ENCODE data around the gene OLAH. TPM values are rescaled to one million over a fixed set of nuclear protein-coding genes. Genes with fewer than 3 reads are reported as not detected.
"Not testable (repeated sequence)": the region's sequence is repeated elsewhere in the genome, so short reads cannot be mapped to it uniquely, and the experiment has no call there.

The OLAH gene
- not detected for total RNA-seq
- polyA plus RNA-seq, result 0.47 TPM

DNA sequence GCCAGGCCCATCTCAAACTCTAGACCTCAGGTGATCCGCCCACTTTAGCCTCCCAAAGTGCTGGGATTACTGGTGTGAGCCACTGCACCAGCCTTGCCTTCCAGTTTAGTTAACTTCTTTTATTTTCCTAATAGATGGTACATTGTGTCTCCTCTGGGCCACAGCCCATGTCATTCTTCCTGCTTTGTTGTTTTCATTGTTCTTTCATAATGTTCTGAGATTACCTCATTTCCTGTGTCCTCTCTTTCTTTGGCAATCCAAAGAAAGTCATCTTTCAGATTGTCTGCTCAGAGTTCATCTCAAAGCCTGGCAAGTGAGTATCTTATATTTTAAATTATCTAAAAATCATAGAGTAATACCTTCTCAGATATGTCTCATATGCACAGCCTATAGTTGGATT lies at the start of gene OLAH:
TSS of gene OLAH (plus strand) at position 270 of the 400 bp plus-strand sequence. CDS start 3,346 bp downstream, outside the sequence.
- Histone ChIP-seq H3K36me3 (ENCODE audit: insufficient read depth) (no peaks in the 10 kb centered on the region), H3K4me1 (ENCODE audit: insufficient read depth) (no peaks in the 10 kb centered on the region), H3K4me3 (ENCODE audit: low read depth, low read length) (no peak within 1 kb of the TSS), H3K27ac (ENCODE audit: low read depth) (no peak within 1 kb of the TSS)
- DNase-seq (ENCODE audit: extremely low spot score), result no peak
- 98% methylated on average over 1 of the region's 1 CpG for WGBS

DNA sequence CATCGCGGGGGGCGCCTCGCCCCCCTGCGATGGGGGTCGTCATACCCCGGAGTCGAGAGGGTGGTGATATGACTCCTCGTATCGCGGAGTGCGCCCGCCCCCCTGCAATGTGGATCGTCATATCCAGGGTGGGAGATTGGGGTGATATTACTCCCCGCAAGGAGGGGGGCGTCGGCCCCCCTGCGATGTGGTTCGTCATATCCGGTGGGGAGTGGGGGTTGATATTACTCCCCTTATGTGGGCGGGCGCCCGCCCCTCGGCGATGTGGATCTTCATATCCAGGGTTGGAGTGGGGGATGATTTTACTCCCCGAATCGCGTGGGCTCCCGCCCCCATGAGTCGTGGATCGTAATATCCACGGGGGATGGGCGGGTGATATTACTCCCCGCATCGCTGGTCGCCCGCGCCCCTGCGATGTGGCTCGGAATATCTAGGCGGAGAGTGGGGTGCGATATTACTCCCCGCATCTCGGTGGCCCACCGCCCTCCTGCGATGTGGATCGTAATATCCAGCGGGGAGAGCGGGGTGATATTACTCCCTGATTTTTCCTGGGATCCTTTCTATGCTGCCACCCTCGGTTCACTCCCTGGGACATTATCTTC lies 47.7 kb upstream of the OLAH start:
- H3K4me1 ChIP-seq (ENCODE audit: insufficient read depth), result no peaks in the 10 kb centered on the region
- H3K36me3 ChIP-seq (ENCODE audit: insufficient read depth), result no peaks in the 10 kb centered on the region
- H3K4me3 ChIP-seq (ENCODE audit: low read depth, low read length), result no peak overlapping the region
- no peak for DNase-seq (ENCODE audit: extremely low spot score)
- no peak overlapping the region for H3K27ac ChIP-seq (ENCODE audit: low read depth)
- WGBS, result 82% methylated on average over 50 of the region's 50 CpGs

DNA sequence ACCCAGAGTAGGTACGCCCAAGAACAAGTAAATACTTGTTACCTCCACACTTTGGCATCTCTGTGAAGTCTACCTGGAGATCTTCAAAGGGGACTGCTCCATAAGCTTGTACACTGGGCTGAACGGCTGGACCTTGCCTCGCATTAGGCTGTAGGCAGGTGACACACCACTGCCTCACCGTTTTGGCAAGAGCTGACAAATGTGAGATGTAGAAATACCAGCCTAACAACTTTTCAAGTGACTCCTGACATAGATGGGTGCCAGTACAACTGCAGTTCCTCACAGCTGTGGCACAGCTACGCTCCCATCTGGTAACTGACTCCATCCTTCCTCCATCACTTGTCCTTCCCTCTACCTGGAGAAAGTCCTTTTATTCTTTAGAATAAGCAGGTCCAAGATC lies 30.2 kb upstream of the OLAH start:
- H3K4me3 ChIP-seq (ENCODE audit: low read depth, low read length); H3K36me3 ChIP-seq (ENCODE audit: insufficient read depth); H3K4me1 ChIP-seq (ENCODE audit: insufficient read depth); H3K27ac ChIP-seq (ENCODE audit: low read depth): not testable (repeated sequence)
- WGBS, result 65% methylated on average over 5 of the region's 5 CpGs
- peak; percentile 10 for DNase-seq (ENCODE audit: extremely low spot score)

DNA sequence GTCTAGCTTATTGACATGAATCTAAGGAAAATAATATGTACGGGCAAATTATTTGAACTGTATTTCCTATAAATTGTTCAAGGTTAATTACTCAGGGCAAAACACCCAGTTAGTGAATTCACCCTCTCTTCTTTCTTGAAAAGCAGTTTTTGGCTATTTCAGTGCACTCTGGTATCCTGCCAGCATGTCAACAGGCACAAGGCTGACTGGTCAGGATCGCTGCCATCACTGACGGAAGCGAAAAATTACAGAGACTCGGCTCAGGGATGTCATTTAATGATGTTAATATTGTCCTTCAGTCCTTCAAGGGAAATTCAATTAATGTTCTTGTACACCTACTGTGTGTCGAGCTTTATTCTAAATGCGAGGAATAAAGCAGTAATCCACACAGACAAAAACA lies 28.3 kb upstream of the OLAH start:
- Histone ChIP-seq H3K27ac (ENCODE audit: low read depth) (no peak overlapping the region), H3K4me1 (ENCODE audit: insufficient read depth) (no peaks in the 10 kb centered on the region), H3K36me3 (ENCODE audit: insufficient read depth) (no peaks in the 10 kb centered on the region), H3K4me3 (ENCODE audit: low read depth, low read length) (no peak overlapping the region)
- 77% methylated on average over 7 of the region's 7 CpGs for WGBS
- no peak for DNase-seq (ENCODE audit: extremely low spot score)

DNA sequence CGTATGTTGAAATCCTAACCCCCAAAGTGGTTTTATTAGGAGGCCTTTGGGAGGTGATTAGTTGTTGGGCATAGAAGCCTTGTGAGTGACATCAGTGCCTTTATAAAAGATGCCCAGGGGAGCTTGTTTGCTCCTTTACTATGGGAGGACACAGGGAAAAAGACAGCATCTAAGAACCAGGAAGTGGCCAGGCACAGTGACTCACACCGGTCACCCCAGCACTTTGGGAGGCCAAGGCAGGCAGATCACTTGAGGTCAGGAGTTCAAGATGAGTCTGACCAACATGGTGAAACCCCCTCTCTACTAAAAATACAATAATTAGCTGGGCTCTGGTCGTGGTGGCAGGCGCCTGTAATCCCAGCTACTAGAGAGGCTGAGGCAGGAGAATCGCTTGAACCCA lies 22.8 kb upstream of the OLAH start:
- not testable (repeated sequence) for H3K36me3 ChIP-seq (ENCODE audit: insufficient read depth); H3K4me3 ChIP-seq (ENCODE audit: low read depth, low read length); H3K27ac ChIP-seq (ENCODE audit: low read depth); H3K4me1 ChIP-seq (ENCODE audit: insufficient read depth); DNase-seq (ENCODE audit: extremely low spot score)
- 59% methylated on average over 4 of the region's 5 CpGs for WGBS

DNA sequence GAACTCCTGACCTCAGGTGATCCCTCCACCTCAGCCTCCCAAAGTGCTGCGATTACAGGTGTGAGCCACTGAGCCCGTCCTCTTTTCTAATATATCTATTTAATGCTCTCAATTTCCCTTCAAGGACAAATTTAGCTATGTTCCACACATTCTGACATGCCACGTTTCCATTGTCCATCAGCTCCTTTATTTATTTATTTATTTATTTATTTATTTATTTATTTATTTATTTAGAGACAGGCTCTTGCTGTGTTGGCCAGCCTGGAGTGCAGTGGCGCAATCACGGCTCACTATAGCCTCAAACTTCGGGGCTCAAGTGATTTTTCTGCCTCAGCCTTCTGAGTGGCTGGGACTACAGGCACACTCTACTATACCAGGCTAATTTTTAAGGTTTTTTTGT lies 20.7 kb upstream of the OLAH start:
- H3K4me3 ChIP-seq (ENCODE audit: low read depth, low read length); H3K36me3 ChIP-seq (ENCODE audit: insufficient read depth); H3K4me1 ChIP-seq (ENCODE audit: insufficient read depth); H3K27ac ChIP-seq (ENCODE audit: low read depth); DNase-seq (ENCODE audit: extremely low spot score): not testable (repeated sequence)
- 88% methylated on average over 6 of the region's 6 CpGs for WGBS

DNA sequence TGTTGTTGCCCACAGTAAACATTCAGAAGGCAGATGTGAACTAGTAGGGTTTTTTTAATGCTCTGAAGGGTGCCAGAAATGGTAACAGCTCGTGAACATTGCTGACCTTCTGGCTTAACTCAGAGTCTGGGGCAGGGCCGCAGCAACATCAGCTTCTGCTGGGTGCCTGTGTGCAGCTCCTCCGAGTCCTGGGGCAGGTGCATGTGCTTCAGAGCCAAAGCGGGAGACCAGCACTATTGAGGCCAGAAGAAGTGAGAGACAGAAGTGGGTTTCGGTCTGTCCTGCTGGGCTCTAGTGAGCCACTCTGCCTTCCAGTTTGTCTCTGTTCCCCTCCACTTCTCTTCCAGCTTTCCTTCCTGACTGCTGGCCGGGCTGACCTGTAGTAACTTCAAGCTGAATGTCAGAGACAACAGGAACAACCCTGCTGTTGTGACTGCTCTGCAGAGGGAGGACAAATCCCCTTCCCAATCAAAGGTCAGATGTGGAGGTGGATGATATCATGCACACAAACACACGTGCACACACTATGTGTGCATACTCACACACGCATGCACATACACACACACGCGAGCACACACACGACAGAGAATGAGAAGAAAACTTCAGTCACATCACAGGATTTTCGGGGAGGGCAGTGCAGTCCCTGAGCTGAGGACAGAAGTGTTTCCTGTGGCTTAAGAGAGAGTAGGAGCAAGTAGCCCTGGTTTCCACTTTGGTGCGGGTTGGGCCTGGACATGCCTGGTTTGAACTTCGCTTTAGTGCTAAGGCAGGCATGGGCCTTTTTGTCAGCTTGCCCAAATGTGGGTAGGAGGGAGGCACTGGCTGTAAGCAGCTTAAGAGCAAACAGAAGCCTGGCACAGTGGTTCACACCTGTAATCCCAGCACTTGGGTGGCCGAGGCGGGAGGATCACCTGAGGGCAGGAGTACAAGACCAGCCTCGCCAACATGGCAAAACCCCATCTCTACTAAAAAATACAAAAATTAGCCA lies 19.4 kb upstream of the OLAH start:
- WGBS, result 78% methylated on average over 17 of the region's 17 CpGs

DNA sequence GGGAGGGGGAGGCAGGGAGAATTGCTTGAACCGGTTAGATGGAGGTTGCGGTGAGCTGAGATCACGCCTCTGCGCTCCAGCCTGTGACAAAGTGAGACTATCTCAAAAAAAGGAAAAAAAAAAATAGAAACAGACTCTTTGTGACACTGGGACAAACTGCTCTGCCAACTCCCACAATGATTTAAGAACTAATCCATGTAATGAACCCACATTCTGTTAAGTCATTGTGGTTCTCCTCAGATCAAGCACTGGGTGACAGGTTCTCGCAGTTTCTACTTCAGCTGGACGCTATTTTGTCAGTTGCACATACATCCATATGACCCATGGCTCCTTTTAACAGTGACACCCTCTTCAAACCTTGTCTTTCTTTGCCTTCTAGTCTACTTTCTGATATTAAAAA lies 18.7 kb upstream of the OLAH start:
- 82% methylated on average over 6 of the region's 6 CpGs for WGBS
- DNase-seq (ENCODE audit: extremely low spot score); H3K4me1 ChIP-seq (ENCODE audit: insufficient read depth); H3K4me3 ChIP-seq (ENCODE audit: low read depth, low read length); H3K36me3 ChIP-seq (ENCODE audit: insufficient read depth); H3K27ac ChIP-seq (ENCODE audit: low read depth): not testable (repeated sequence)

More for the DNA sequence above, 19.4 kb upstream of the OLAH start:
- H3K27ac ChIP-seq (ENCODE audit: low read depth); H3K4me3 ChIP-seq (ENCODE audit: low read depth, low read length); H3K4me1 ChIP-seq (ENCODE audit: insufficient read depth); DNase-seq (ENCODE audit: extremely low spot score); H3K36me3 ChIP-seq (ENCODE audit: insufficient read depth): not testable (repeated sequence)

DNA sequence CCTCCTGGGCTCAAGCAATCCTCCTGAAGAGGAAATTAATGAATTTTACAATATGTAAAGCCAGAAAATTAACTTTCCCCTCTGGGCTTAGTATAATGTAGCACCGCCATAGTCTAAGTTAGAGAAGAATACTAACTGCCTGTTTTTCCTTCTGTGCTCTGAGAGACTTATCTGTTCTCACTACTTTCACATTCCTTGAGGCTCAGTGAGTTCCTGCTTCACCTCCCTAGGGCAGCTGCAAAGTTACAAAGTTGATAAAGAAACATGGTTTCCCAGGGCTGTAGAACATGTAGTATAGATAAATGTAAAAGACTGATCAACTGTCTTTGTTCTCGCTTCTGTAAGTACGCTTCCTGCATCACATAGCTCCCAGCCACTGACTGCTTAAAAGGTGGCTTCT lies 16.0 kb upstream of the OLAH start:
- DNase-seq (ENCODE audit: extremely low spot score), result no peak
- Histone ChIP-seq H3K4me3 (ENCODE audit: low read depth, low read length) (no peak overlapping the region), H3K27ac (ENCODE audit: low read depth) (no peak overlapping the region), H3K4me1 (ENCODE audit: insufficient read depth) (no peaks in the 10 kb centered on the region), H3K36me3 (ENCODE audit: insufficient read depth) (no peaks in the 10 kb centered on the region)
- WGBS, result 29% methylated on average over 3 of the region's 3 CpGs

DNA sequence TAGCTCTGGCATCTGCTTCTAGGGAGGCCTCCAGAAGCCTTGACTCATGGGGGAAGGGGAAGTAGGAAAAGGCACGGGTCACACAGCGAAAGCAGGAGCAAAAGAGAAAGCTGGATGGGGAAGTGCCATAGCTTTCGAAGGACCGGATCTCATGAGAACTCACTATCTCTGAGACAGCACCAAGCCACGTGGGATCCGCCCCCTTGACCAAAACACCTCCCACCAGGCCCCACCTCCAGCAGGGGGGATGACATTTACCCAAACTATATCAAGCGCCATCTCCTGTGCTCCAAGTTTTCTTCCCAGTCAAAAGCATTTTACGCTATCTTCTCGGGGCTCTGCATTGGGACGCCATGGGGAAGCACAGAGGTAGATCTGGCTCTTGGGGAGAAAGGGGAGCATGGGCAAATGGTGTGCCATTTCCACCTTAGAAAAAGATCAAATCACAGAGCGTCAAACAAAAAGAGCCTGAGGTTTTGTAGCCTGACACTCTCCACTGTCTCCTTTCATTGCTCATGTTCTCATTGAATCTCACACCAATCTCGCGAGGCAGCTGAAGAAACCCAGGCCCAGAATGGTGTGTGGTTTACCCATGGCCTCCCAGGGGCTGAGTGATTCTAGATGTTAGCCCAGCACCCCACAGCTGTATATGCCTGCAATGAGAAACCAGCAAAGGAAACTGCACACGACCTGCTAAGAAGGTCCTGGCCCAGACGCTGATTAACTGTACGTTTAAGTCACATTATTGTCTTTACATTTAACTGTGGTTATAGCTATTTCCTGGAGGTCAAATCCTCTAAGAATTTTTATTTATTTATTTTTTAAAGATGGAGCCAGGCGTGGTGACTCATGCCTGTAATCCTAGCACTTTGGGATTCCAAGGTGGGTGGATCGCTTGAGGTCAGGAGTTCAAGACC lies 8.1 kb upstream of the OLAH start:
- no peak overlapping the region for H3K27ac ChIP-seq (ENCODE audit: low read depth)
- DNase-seq (ENCODE audit: extremely low spot score), result no peak
- H3K36me3 ChIP-seq (ENCODE audit: insufficient read depth), result no peaks in the 10 kb centered on the region
- WGBS, result 58% methylated on average over 18 of the region's 18 CpGs
- no peak overlapping the region for H3K4me3 ChIP-seq (ENCODE audit: low read depth, low read length)
- H3K4me1 ChIP-seq (ENCODE audit: insufficient read depth), result no peaks in the 10 kb centered on the region

DNA sequence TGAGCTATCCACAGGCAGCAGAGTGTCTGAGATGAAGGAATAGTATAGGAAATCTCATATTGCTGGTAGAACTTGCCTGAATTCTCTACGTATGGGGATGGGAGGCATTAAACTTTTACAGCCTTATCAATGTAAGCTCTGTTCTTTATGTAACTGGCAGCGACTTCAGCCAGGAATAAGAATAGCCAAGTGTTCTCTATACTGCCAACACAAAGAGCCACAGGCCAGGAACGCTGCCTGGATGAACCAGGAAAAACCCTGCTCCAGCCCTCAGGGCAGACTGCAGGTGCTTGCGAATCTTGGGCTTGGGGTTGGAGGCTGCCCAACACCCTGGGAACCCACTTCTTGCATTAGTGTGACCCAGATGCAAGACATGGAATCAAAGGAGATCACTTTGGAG lies 6.1 kb upstream of the OLAH start:
- H3K27ac ChIP-seq (ENCODE audit: low read depth), result no peak overlapping the region
- whole genome bisulfite sequencing, result 41% methylated on average over 4 of the region's 4 CpGs

DNA sequence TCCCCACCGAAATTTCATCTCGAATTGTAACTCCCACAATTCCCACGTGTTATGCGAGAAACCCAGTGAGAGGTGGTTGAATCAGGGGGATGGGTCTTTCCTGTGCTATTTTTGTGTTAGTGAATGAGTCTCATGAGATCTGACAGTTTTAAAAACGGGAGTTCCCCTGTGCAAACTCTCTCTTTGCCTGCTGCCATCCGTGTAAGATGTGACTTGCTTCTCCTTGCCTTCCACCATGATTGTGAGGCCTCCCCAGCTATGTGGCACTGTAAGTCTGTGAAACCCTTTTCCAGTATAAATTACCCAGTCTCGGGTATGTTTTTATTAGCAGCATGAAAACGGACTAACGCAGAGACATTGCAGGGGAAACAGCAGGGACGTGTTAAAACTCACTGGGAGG lies 5.3 kb upstream of the OLAH start:
- no peaks in the 10 kb centered on the region for H3K4me1 ChIP-seq (ENCODE audit: insufficient read depth)
- WGBS, result 84% methylated on average over 10 of the region's 10 CpGs

More for the DNA sequence above, 6.1 kb upstream of the OLAH start:
- DNase-seq (ENCODE audit: extremely low spot score), result no peak
- Histone ChIP-seq H3K4me1 (ENCODE audit: insufficient read depth) (no peaks in the 10 kb centered on the region), H3K4me3 (ENCODE audit: low read depth, low read length) (no peak overlapping the region), H3K36me3 (ENCODE audit: insufficient read depth) (no peaks in the 10 kb centered on the region)

DNA sequence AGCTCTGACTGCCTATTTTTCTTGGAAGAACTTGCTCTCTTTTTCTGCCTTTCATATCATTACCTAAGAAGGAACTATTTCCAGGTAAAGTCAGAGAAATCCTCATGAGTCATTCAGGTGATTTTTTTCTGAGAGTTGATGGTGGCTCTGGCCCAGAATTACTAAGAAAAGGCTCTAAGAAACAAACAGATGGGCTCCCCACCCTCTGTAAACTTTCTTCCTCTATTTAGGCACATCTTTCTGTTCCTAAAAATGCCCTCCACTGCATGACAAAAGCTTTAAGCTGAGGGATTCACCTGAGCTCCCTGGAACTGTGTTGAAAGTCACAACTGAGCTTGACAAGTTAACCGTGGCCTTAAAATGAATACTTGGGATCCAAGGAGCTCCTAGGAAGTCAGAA lies 1.6 kb downstream of the OLAH start:
- Histone ChIP-seq H3K27ac (ENCODE audit: low read depth) (no peak overlapping the region), H3K4me3 (ENCODE audit: low read depth, low read length) (no peak overlapping the region), H3K4me1 (ENCODE audit: insufficient read depth) (no peaks in the 10 kb centered on the region), H3K36me3 (ENCODE audit: insufficient read depth) (no peaks in the 10 kb centered on the region)
- no peak for DNase-seq (ENCODE audit: extremely low spot score)
- 83% methylated on average over 1 of the region's 1 CpG for WGBS

More for the DNA sequence above, 5.3 kb upstream of the OLAH start:
- no peak overlapping the region for H3K27ac ChIP-seq (ENCODE audit: low read depth)
- H3K4me3 ChIP-seq (ENCODE audit: low read depth, low read length), result no peak overlapping the region
- DNase-seq (ENCODE audit: extremely low spot score), result no peak
- H3K36me3 ChIP-seq (ENCODE audit: insufficient read depth), result no peaks in the 10 kb centered on the region

All from urinary bladder (tissue), 4 donors.